SU-DHL-6 (cell line): ENCODE results near the gene LCOR.

Experiments used
- CTCF ChIP-seq: fragments of 200-600 bp; sonication (generic); IDR thresholded peaks from one replicate; pipeline ENCODE4 v1.5.1; 2017; ENCODE audit warnings: antibody characterized with exemption, mild to moderate bottlenecking, low read length, moderate library complexity; ENCODE audit not compliant: insufficient read depth, poor library complexity, severe bottlenecking
- EZH2phosphoT487 ChIP-seq: fragments of 200-600 bp; sonication (generic), shearing (Covaris generic); conservative IDR thresholded peaks from 2 replicates; pipeline ENCODE4 v1.6.1; 2018; ENCODE audit warnings: mild to moderate bottlenecking, antibody characterized with exemption, low read length, moderate library complexity, mixed read lengths

DNA sequence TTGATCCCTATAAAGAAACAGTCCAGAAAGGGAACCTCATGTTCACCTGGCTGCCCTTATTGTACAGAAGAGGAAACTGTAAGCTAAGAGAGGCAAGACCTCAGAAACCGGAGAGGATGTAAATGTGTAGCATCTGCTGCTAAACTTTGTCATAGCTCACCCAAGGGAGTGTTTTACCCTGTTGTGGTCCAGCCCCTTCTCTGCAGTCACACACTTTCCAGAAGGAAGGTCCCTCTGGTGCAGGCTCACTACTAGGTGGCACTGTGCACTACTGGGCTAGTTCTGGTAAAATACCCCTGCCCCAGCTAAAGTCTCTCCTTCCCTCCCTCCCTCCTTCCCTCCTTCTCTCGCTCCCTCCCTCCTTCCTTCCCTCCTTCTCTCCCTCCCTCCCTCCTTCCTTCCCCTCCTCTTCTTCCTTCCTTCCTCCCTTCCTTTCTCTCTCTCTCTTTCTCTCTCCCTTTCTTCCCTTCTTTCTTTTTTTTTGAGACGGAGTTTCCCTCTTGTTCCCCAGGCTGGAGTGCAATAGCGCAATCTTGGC, 42.5 kb upstream of the LCOR start:
- TF ChIP-seq CTCF (no peak), EZH2phosphoT487 (no peak)
